Stimulated activated CD8-positive, alpha-beta memory T cell treated with anti-CD3 and anti-CD28 coated beads, Interleukin-12 subunit alpha, Interleukin-12 subunit beta, amount 100 ng/mL, for 24 hours (primary cell): ENCODE data around the gene GINS3.

Experiments
- DNase-seq: peaks from one replicate; pipeline ENCODE4 v3.0.0-alpha.2; 2020; ENCODE audit errors: extremely low read depth

GINS3 gene

DNA sequence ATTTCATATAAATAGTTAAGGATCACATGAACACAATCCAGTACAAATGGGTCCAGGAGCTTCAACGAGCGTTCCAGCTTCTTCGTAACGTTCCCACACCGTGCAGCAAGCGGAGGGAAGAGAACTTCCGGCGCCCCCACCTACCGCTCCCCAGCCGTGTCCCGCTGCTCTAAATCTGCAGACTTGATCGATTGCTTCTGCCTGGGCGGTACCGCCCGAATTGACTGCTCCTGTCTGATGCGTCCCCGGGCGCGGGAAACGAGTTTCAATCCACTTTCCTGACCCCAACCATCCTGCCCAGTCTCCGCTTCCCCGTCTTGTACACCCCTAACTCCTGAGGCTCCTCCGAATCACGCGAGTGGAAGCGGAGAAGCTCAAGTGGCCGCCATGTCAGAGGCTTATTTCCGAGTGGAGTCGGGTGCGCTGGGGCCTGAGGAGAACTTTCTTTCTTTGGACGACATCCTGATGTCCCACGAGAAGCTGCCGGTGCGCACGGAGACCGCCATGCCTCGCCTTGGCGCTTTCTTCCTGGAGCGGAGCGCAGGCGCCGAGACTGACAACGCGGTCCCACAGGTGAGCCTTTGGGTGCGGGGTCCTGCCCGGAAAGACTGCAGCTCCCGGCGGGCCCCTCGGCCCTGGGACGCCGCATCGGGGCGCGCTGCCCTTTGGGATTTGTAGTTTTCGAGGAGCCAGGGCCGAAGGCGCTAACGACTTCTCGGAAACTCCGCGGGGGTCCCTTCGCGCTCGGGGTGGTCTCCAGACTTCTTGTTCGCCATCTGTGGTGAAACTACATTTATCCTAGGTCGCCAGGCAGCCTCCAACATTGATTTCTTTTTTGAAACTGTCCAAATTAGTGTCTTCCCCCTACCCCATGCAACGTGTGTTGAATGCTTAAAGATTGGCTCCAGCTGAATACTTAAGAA, at the start of gene GINS3:
GINS3 (plus strand) TSS at position 257 of the 923 bp plus-strand sequence; CDS start at position 388, 131 bp downstream.
- peak; percentile 63 for DNase-seq

- DNase-seq = no peak
Observed at GRCh38 chr16:58343562-58343961, 48.7 kb upstream of the GINS3 start.

GRCh38 chr16:58345574-58346354, 46.5 kb upstream of the GINS3 start:
- no peak for DNase-seq

DNA sequence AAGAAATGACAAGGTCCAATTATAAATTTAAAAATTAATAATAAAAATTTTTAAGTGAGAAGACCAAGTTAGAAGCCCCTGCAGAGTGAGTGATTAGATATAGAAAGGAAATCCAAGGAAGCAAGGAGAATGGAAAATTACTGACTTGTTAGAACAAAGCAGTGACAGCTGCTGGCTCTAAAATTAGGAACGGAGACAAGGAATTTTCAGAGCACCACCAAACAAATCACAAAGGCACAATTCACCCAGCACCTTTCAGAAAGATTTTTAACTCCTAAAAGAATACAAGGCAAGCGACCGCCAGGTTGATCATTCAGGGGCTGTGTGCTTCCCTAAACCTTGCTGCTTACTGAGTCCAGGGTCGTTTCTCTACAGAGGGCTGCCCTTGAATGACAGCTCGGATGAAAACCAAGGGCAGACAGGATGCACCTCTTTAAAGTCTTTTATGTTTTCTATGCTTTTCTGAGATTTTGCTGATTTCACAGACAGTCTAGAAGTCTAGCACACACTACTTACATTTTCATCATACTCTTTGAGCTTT, 45.4 kb upstream of the GINS3 start:
- no peak for DNase-seq

DNA sequence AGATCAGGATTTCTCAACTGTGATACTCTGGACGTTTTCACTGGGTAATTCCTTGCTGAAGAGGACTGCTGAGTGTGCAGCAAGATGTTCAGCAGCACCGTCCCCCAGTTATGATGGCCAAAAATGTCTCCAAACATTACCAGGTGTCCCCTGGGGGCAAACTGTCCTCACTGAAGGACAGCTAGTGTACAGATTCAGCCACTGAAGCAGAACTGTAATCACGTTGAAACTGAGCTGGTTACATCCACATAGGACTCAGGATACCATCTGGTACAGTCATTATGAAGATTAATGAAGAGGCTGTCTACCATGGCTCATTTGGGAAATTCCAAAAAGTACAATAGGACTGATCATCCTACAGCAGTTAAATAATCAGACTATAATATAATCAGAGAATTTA, 43.3 kb upstream of the GINS3 start:
- no peak for DNase-seq

- no peak for DNase-seq
Observed at GRCh38 chr16:58352690-58353089, 39.6 kb upstream of the GINS3 start.

DNA sequence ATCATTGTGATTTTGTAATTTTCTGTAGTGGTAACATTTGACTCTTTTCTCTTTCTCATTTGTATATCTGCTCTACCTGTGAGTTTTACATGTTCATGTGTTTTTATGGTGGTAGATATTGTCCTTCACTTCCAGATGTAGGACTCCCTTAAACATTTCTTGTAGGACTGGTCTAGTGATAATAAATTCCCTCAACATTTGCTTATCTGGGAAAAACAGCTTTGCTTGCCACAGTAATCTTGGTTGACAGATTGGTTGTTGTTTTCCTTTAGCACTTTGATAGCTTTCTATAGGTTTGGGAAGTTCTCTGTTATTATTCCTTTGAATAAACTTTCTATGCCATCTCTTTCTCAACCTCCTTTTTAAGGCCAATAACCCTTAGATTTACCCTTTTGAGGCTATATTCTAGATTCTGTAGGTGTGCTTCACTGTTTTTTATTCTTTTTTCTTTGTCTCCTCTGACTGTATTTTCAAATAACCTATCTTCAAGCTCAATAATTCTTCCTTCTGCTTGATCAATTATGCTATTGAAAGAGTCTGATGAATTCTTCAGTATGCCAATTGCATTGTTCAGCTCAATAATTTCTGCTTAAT, 32.1 kb upstream of the GINS3 start:
- no peak for DNase-seq

GRCh38 chr16:58361726-58362125, 30.5 kb upstream of the GINS3 start:
- no peak for DNase-seq

DNA sequence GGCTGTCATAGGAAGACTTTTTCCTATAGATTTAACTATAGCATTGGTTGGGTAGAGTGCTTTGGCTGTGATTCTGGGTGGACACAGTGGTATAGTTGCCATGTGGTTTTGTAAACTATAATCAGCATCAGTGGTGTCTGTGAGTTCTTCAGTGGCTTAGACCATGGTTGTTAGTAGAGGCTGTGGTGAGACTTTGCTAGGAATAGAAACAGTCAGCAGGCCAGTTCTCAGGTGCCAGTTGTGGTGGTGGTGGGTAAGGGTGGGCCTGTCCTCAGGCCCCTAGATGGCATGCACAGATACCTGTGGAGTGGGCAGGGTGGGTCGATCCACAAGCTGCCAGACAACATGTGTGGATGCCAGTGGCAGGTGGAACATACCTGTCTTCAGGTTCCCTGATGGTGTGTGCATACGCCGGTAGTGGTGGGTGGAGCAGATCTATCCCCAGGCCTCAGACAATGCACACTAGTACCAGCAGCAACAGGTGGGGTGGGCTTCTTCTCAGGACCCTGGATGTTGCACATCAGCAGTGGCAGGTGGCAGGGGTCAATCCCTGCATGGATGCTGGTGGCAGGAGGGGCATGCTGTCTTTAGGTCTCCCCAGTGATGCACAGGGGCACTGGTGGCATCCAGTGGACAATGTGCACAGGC, 28.4 kb upstream of the GINS3 start:
- no peak for DNase-seq

DNA sequence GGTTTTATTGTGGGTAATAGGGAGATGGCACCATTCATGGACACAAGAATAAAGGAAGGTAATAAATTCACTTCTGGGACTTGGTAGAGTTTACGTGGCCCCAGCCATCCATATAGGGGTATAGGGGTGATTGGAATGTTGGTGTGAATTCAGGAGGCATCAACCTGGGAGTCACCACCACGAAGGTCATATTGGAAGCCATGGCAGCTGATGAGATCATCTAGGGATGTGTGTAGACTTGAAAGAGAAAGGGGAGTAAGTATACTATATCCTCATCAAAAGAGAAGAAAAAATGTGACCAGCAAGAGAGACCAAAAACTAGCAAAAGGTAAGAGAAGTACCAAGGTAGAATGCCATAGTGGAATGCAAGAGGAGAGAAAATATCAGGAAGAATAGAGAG, 26.6 kb upstream of the GINS3 start:
- DNase-seq = no peak

GRCh38 chr16:58366247-58367031, 25.8 kb upstream of the GINS3 start:
- DNase-seq = no peak

DNA sequence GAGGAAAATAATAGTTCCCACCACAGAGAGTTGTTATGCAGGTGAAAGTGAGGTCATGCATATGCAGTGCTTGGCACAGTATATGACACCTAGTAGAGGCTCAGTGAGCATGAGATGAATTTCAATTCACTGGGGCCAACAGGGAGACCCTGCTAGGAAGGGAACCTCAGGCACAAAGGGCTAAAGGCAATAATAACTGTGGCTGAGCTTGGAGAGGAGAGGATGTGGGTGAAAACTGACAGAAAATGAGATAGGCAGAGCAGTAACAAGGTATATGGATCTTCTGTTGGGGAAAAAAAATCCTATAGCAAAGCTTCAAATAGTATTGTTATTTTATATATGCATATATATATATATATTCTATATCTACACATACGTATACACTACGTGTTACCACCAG, 25.0 kb upstream of the GINS3 start:
- DNase-seq = no peak

DNA sequence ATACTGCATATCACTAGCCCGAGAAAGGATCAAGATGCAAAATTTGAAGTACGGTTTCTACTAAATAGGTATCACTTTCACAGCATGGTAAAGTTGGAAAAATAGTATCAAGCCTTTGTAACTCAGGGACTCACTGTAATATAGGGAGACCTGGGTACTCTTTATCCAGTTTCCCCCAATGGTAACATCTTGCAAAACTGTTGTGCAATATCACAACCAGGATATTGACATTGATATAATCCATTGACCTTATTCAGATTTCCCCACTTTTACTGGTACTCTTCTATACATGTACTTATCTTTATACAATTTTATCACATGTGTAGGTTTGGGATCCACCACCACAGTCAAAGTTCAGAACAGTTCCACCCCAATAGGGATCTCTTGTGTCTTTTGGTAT, 20.4 kb upstream of the GINS3 start:
- no peak for DNase-seq

- no peak for DNase-seq
Observed at GRCh38 chr16:58375386-58375785, 16.9 kb upstream of the GINS3 start.

DNA sequence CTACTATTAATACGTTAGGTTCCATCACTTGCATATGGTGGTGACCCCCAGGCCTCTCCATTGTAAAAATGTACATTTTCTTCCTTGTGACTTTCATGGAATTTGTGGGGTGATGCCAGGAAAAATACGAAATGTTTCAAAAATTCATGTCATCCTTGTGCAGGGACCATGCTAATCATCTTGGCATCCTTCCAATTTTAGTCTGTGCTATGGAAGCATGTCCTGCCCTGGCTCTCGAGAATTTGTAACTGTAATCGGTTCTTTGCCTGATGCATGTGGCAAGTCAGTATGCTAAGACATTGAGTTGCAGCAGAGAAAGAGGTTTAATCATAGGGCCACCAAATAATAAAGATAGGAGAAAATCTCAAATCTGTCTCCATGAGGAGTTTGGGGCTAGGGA, 14.3 kb upstream of the GINS3 start:
- no peak for DNase-seq

DNA sequence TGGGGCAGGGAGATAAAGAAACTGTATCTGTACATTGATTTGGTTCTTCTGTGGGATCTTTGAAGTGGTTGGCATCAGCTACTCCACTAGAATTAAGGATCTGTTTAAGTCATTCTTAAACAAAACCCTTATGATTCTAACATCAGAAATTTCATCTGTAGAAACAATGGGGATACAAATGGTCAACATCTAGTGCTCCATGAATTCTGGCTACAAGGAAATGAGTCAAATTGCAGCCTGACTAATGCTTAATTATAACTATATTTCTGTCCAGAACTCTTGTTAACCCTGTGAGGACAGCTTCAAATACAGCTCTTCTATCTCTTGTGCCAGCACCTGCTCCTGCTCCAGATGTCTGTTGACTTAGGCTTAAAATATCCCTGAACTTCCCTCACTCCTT, 13.9 kb upstream of the GINS3 start:
- no peak for DNase-seq

DNA sequence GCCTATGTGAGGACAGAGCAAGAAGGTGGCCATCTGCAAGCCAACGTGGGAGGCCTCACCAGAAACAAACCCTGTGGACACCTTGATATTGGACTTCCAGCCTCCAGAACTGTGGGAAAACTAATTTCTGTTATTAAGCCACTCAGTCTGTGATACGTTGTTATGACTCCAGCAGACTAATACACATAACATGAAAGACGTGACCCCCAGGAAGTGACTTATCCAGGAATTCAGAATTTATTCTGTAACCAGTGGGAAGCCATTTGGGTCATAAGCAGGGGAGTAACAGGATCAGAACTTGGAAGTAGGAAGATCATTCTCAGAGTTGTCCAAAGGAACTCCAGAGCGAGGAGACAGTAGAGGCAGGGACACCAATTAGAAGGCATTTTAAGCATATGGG, 12.5 kb upstream of the GINS3 start:
- DNase-seq = no peak

DNA sequence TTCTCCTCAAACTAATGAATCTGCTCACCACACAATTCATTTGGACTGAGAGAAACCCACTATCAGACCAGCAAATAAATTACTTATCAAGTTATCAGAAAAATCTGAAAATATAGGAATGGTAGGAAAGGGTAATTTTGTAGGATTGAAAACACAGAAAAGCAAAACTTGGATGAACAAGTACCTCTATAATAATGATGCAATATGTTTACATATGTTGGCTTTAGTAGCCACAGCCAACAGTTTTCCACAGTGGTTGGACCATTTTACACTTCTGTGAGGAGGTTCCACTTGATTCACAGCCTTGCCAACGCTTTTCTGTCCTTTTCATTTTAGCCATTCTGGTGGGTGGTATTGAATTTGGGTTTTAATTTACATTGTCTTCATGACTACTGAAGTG, 10.6 kb upstream of the GINS3 start:
- no peak for DNase-seq

DNA sequence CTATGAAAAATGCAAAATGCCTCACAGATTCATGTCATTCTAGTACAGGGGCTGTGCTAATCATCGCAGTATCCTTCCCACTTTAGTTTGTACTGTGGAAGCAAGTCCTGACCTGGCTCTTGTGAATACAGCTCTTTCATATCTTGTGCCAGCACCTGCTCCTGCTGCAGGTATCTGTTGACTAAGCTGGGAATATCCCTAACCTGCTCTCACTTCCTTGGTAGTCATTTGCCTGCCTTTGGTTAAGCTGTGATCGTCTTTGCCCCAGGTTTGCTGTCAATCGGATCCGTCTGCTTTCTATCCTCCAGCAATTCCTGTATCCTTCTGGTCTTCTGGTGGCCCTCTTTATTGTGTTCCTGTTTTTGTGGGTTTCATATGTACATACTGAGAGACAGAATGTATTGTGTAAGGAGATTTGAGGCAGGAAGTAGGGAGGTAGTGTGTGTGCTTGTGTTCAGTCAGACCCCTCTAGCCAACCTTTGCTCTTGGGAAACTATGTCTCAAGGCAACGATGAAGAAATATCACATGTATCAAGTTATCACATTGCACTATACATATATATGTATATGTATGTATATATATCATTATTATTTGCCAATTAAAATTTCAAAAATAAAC, 7.7 kb upstream of the GINS3 start:
- no peak for DNase-seq

- DNase-seq = no peak
Observed at GRCh38 chr16:58385218-58385773, 7.0 kb upstream of the GINS3 start.
